ENCODE data around the gene LARGE1.

GRCh38 chr22:33519974-33520903, 400.0 kb downstream of the LARGE1 start:
- TF ChIP-seq CTCF (IDR thresholded peaks at IDR 0.05; ENCODE audit: borderline replicate concordance, extremely low read depth, low read length, poor library complexity, severe bottlenecking) (no peak), EZH2 (IDR thresholded peaks at IDR 0.05; ENCODE audit: borderline replicate concordance, low read depth, low read length, severe bottlenecking) (no peak)

All from DND-41 (cell line).